ENCODE data around the gene CA5A.
"Not testable (repeated sequence)": the region's sequence is repeated elsewhere in the genome, so short reads cannot be mapped to it uniquely, and the experiment has no call there.

Gene CA5A

GRCh38 chr16:87881324-87882200 lies 54.8 kb downstream of the CA5A start:
- Histone ChIP-seq H4K20me1 (no peaks in the 10 kb centered on the region; a peak in 1 of 22 replicates), H3K4me2 (peak overlapping the region; percentile 68 to 90 (median 83)), H3K4me1 (peaks cover 16 to 44% (median 36%) of the 10 kb centered on the region in 10 experiments), H3K4me3 (peak overlapping the region in 6 of 10 experiments; percentile 7 to 45 (median 22); a peak in 5 of 20 replicates), H3K36me3 (no peaks in the 10 kb centered on the region), H3K27ac (peak overlapping the region in 2 of 11 experiments; percentile 15 to 33; a peak in 2 of 22 replicates), H3K9me3 (replicated peaks in 1 of 11) (peaks cover 0 to 9% (median 0%) of the 10 kb centered on the region in 11 experiments; a peak in 9 of 22 replicates), H3K27me3 (peaks cover 0 to 31% (median 10%) of the 10 kb centered on the region in 11 experiments; a peak in 14 of 22 replicates), H3K9ac (peak overlapping the region in 7 of 11 experiments; percentile 16 to 54 (median 36); a peak in 11 of 22 replicates)
- no peak for TF ChIP-seq Cebpa-rat (IDR thresholded peaks at IDR 0.05)

GRCh38 chr16:87880117-87880696 lies 56.1 kb downstream of the CA5A start:
- H3K4me2 ChIP-seq: peak overlapping the region in 8 of 11 experiments; percentile 75 to 90 (median 86); a peak in 14 of 22 replicates
- H3K27me3 ChIP-seq: peaks cover 0 to 31% (median 10%) of the 10 kb centered on the region in 11 experiments; a peak in 14 of 22 replicates
- H3K4me3 ChIP-seq: no peak overlapping the region
- H3K4me1 ChIP-seq: peaks cover 17 to 53% (median 42%) of the 10 kb centered on the region in 10 experiments
- H3K9ac ChIP-seq: no peak overlapping the region
- TF ChIP-seq Cebpa-rat (IDR thresholded peaks at IDR 0.05): no peak
- no peaks in the 10 kb centered on the region; a peak in 1 of 22 replicates for H4K20me1 ChIP-seq
- H3K9me3 ChIP-seq (replicated peaks in 1 of 11): peaks cover 0 to 9% (median 0%) of the 10 kb centered on the region in 11 experiments; a peak in 9 of 22 replicates
- H3K27ac ChIP-seq: no peak overlapping the region
- H3K36me3 ChIP-seq: no peaks in the 10 kb centered on the region

GRCh38 chr16:87879411-87880013 lies 56.8 kb downstream of the CA5A start:
- H3K4me2 ChIP-seq: peak overlapping the region in 1 of 11 experiments; percentile 88; a peak in 1 of 22 replicates
- H3K9ac ChIP-seq; H4K20me1 ChIP-seq; H3K27ac ChIP-seq; H3K36me3 ChIP-seq; H3K9me3 ChIP-seq (replicated peaks in 1 of 11); H3K4me3 ChIP-seq: not testable (repeated sequence)
- H3K4me1 ChIP-seq: peaks cover 17 to 60% (median 49%) of the 10 kb centered on the region in 10 experiments
- H3K27me3 ChIP-seq: peaks cover 0 to 31% (median 10%) of the 10 kb centered on the region in 11 experiments; a peak in 14 of 22 replicates

GRCh38 chr16:87878704-87879103 lies 57.6 kb downstream of the CA5A start:
- no peak for TF ChIP-seq Cebpa-rat (IDR thresholded peaks at IDR 0.05)
- Histone ChIP-seq H3K4me2 (no peak overlapping the region), H4K20me1 (no peaks in the 10 kb centered on the region; a peak in 1 of 22 replicates), H3K4me1 (peaks cover 17 to 61% (median 50%) of the 10 kb centered on the region in 10 experiments), H3K4me3 (no peak overlapping the region), H3K9ac (no peak overlapping the region), H3K27ac (no peak overlapping the region), H3K27me3 (peaks cover 0 to 31% (median 10%) of the 10 kb centered on the region in 11 experiments; a peak in 14 of 22 replicates), H3K36me3 (no peaks in the 10 kb centered on the region), H3K9me3 (replicated peaks in 1 of 11) (peaks cover 0 to 9% (median 0%) of the 10 kb centered on the region in 11 experiments; a peak in 9 of 22 replicates)

GRCh38 chr16:87877942-87878507 lies 58.3 kb downstream of the CA5A start:
- no peaks in the 10 kb centered on the region; a peak in 1 of 22 replicates for H4K20me1 ChIP-seq
- peaks cover 17 to 64% (median 48%) of the 10 kb centered on the region in 10 experiments for H3K4me1 ChIP-seq
- H3K27ac ChIP-seq: no peak overlapping the region
- peaks cover 0 to 31% (median 10%) of the 10 kb centered on the region in 11 experiments; a peak in 14 of 22 replicates for H3K27me3 ChIP-seq
- no peak for TF ChIP-seq Cebpa-rat (IDR thresholded peaks at IDR 0.05)
- H3K36me3 ChIP-seq: no peaks in the 10 kb centered on the region
- no peak overlapping the region for H3K9ac ChIP-seq
- H3K4me3 ChIP-seq: no peak overlapping the region
- H3K9me3 ChIP-seq (replicated peaks in 1 of 11): peaks cover 0 to 9% (median 0%) of the 10 kb centered on the region in 11 experiments; a peak in 9 of 22 replicates
- H3K4me2 ChIP-seq: no peak overlapping the region

GRCh38 chr16:87874639-87875427 lies 61.5 kb downstream of the CA5A start:
- Histone ChIP-seq H3K4me2 (peak overlapping the region in 9 of 11 experiments; percentile 13 to 49 (median 35); a peak in 13 of 22 replicates), H3K36me3 (no peaks in the 10 kb centered on the region), H3K9ac (no peak overlapping the region; a peak in 2 of 22 replicates), H3K4me1 (peaks cover 17 to 62% (median 47%) of the 10 kb centered on the region in 10 experiments), H3K9me3 (replicated peaks in 1 of 11) (peaks cover 0 to 9% (median 0%) of the 10 kb centered on the region in 11 experiments; a peak in 9 of 22 replicates), H3K27me3 (peaks cover 0 to under 1% (median 0%) of the 10 kb centered on the region in 11 experiments; a peak in 1 of 22 replicates), H3K27ac (no peak overlapping the region; a peak in 1 of 22 replicates), H4K20me1 (no peaks in the 10 kb centered on the region), H3K4me3 (no peak overlapping the region)
- peak in 1 of 11 experiments; percentile 24; a peak in 1 of 22 replicates for TF ChIP-seq Cebpa-rat (IDR thresholded peaks at IDR 0.05)

GRCh38 chr16:87870418-87871291 lies 65.7 kb downstream of the CA5A start:
- not testable (repeated sequence) for H3K9me3 ChIP-seq (replicated peaks in 1 of 11); H3K27me3 ChIP-seq
- Histone ChIP-seq H3K27ac (peak overlapping the region in 10 of 11 experiments; percentile 60 to 95 (median 79); a peak in 20 of 22 replicates), H3K4me1 (peaks cover 42 to 65% (median 56%) of the 10 kb centered on the region in 10 experiments), H3K36me3 (peaks cover 0 to 24% (median 7%) of the 10 kb centered on the region in 11 experiments; a peak in 14 of 22 replicates), H3K4me2 (peak overlapping the region; percentile 65 to 100 (median 89)), H3K9ac (peak overlapping the region in 10 of 11 experiments; percentile 13 to 98 (median 64); a peak in 18 of 22 replicates), H3K4me3 (peak overlapping the region in 1 of 10 experiments; percentile 41; a peak in 1 of 20 replicates), H4K20me1 (peaks cover 22 to 36% (median 36%) of the 10 kb centered on the region in 11 experiments; a peak in 21 of 22 replicates)

- peaks cover 28 to 43% (median 43%) of the 10 kb centered on the region in 11 experiments; a peak in 21 of 22 replicates for H4K20me1 ChIP-seq
- H3K9ac ChIP-seq: peak overlapping the region in 7 of 11 experiments; percentile 49 to 98 (median 84); a peak in 4 of 22 replicates
- peaks cover 0 to 31% (median 14%) of the 10 kb centered on the region in 11 experiments; a peak in 15 of 22 replicates for H3K36me3 ChIP-seq
- peak overlapping the region in 8 of 11 experiments; percentile 73 to 95 (median 81); a peak in 17 of 22 replicates for H3K27ac ChIP-seq
- H3K4me2 ChIP-seq: peak overlapping the region; percentile 50 to 100 (median 84); a peak in 21 of 22 replicates
- H3K4me3 ChIP-seq; H3K9me3 ChIP-seq (replicated peaks in 1 of 11); H3K27me3 ChIP-seq: not testable (repeated sequence)
- H3K4me1 ChIP-seq: peaks cover 49 to 65% (median 56%) of the 10 kb centered on the region in 10 experiments
These were observed 66.4 kb downstream of the CA5A start for GRCh38 chr16:87869879-87870417.

GRCh38 chr16:87869061-87869878 lies 67.1 kb downstream of the CA5A start, which contains the start of gene SLC7A5:
SLC7A5 (minus strand) TSS chr16:87869507; CDS start chr16:87869422, 85 bp downstream.
- Histone ChIP-seq H3K4me2 (peak within 1 kb of the TSS; percentile 84 to 100 (median 93)), H3K9ac (peak within 1 kb of the TSS; percentile 73 to 98 (median 85); a peak in 21 of 22 replicates), H3K4me1 (peaks cover 53 to 66% (median 57%) of the 10 kb centered on the region in 10 experiments), H4K20me1 (peaks cover 33 to 50% (median 49%) of the 10 kb centered on the region in 11 experiments; a peak in 21 of 22 replicates), H3K4me3 (peak within 1 kb of the TSS; percentile 71 to 97 (median 85)), H3K36me3 (peaks cover 0 to 38% (median 21%) of the 10 kb centered on the region in 11 experiments; a peak in 17 of 22 replicates), H3K27ac (peak within 1 kb of the TSS in 10 of 11 experiments; percentile 63 to 95 (median 82); a peak in 21 of 22 replicates)
- H3K9me3 ChIP-seq (replicated peaks in 1 of 11); H3K27me3 ChIP-seq: not testable (repeated sequence)

Data from BLaER1 treated with 17β-estradiol and CSF1 and Interleukin-3, amounts not matched to agents 10 nM and 100 nM (cell line).